Panc1 (cell line): Measurements from ENCODE around the gene CALHM4. TPM values are rescaled to one million over a fixed set of nuclear protein-coding genes. Genes with fewer than 3 reads are reported as not detected.

Source experiments
- ATAC-seq: fragments of 200-7000 bp; cut with Tn5 transposase; 2 replicates; pipeline ENCODE4 v1.9.1; 2020; ENCODE audit warnings: mild to moderate bottlenecking, moderate library complexity
- BruUV-seq: library from RNA; stranded (reverse); fragments of 400-500 nt; replicated peaks from 2 replicates; lab custom pipeline; 2021; lab: Mats Ljungman, UMichigan
- CTCF ChIA-PET: fragments of 300-600 bp; sonication (Branson Sonifier 250); formaldehyde crosslinking; loops from one replicate; lab custom pipeline; 2022; ENCODE audit warnings: antibody characterized with exemption; lab: Charles Lee
- POLR2A ChIA-PET: fragments of 300-600 bp; sonication (Branson Sonifier 250); formaldehyde crosslinking; loops from one replicate; lab custom pipeline; 2022; ENCODE audit warnings: antibody characterized with exemption; lab: Charles Lee
- DNase-seq: peaks from one replicate; pipeline ENCODE4 v3.0.0-alpha.2; 2010; ENCODE audit warnings: low read depth, low spot score
- H3K27ac ChIP-seq: 2 replicates; pipeline ENCODE4 v1.5.1; 2011; ENCODE audit warnings: mild to moderate bottlenecking, low read length, inconsistent platforms
- H3K27me3 ChIP-seq: fragments of 200-500 bp; sonication (Bioruptor generic); 2 replicates; pipeline ENCODE4 v1.6.0; 2014; ENCODE audit warnings: low read length, inconsistent platforms; ENCODE audit not compliant: control insufficient read depth, insufficient read depth
- H3K36me3 ChIP-seq: fragments of 200-500 bp; sonication (Bioruptor generic); 2 replicates; pipeline ENCODE4 v1.5.1; 2014; ENCODE audit warnings: inconsistent platforms, mild to moderate bottlenecking, low read length, moderate library complexity; ENCODE audit not compliant: control insufficient read depth, insufficient read depth
- H3K4me1 ChIP-seq: 2 replicates; pipeline ENCODE4 v1.5.1; 2011; ENCODE audit warnings: inconsistent platforms, mild to moderate bottlenecking, low read length, moderate library complexity; ENCODE audit not compliant: control insufficient read depth, insufficient read depth
- H3K4me3 ChIP-seq, 2 experiments: 2 replicates each; pipeline ENCODE4 v1.5.1; 2011 to 2012; ENCODE audit warnings: low read depth in 2 of 2, low read length in 2 of 2, mild to moderate bottlenecking in 2 of 2, inconsistent platforms in 1 of 2, moderate library complexity in 1 of 2
- H3K9me3 ChIP-seq: fragments of 200-500 bp; sonication (Bioruptor generic); 2 replicates; pipeline ENCODE4 v1.5.1; 2014; ENCODE audit warnings: low read depth, mild to moderate bottlenecking, inconsistent platforms, low read length, moderate library complexity; ENCODE audit not compliant: control insufficient read depth, insufficient read depth
- POLR2AphosphoS5 ChIP-seq: IDR thresholded peaks from 2 replicates; pipeline ENCODE4 v1.6.1; 2012; ENCODE audit warnings: mild to moderate bottlenecking, low read depth, low read length, moderate library complexity
- SIN3A ChIP-seq: IDR thresholded peaks from 2 replicates; pipeline ENCODE4 v1.6.1; 2012; ENCODE audit warnings: low read depth, mild to moderate bottlenecking, low read length, moderate library complexity, borderline replicate concordance; ENCODE audit not compliant: insufficient read depth
- TCF7L2 ChIP-seq: IDR thresholded peaks from 2 replicates; pipeline ENCODE4 v1.6.1; 2011; ENCODE audit warnings: mild to moderate bottlenecking, low read depth, low read length, inconsistent platforms
- in situ Hi-C: cut with HindIII; loops from 2 replicates; pipeline ENCODE4 v1.10.0; 2016; ENCODE audit warnings: low sequenced_read_pairs, low pct_unique_long_range_greater_than_20kb
- intact Hi-C: fragments of 100-400 bp; cut with micrococcal nuclease; formaldehyde crosslinking; loops from one replicate; pipeline ENCODE4 v1.10.0; 2022; ENCODE audit not compliant: unreplicated experiment
- total RNA-seq: library from RNA; stranded (reverse); gene quantifications from one replicate; pipeline ENCODE4 v1.2.1, GENCODE V29; 2021; ENCODE audit not compliant: unreplicated experiment
- TF ChIP-seq, protein P1 (sequence below): fragments of 450-650 bp; IDR thresholded peaks from 2 replicates; pipeline ENCODE4 v1.5.1; 2017; ENCODE audit warnings: mild to moderate bottlenecking
- TF ChIP-seq, protein P2 (sequence below), 2 experiments: IDR thresholded peaks; 2 replicates each; pipeline ENCODE4 v1.6.1; 2011 to 2012; ENCODE audit warnings: low read depth in 2 of 2, control low read depth in 1 of 2, low read length in 1 of 2, mild to moderate bottlenecking in 1 of 2, moderate library complexity in 1 of 2; ENCODE audit not compliant: insufficient read depth in 1 of 2

CALHM4 gene
- total RNA-seq, 1 experiment from 2014 or later = not detected

DNA sequence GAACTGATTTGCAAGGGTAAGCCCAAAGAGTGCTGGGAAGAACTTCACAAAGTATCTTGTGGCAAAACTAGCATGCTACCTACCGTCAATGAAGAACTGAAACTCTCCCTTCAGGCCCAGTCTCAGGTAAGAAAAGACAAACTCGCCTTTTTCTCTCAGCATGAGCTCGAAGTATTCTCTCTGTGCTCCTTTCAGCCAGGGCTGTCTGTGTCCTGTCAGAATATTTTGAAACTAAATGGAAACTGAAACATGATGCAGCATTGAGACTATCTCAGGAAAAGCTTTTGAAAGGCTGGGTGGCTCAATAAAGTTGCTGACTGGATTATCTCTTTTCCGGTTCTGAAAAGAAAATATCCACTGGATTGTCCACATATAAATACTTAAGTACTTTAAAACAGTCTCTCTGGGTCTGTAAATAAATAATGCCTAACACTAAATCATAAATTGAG lies 41.4 kb upstream of the CALHM4 start:
- ChIA-PET CTCF (interaction anchor here (0.8 kb wide), 1 partner anchor 224 kb away, joined by 4 read pairs; no protein-coding TSS in a partner anchor), POLR2A (no interaction called here)
- Histone ChIP-seq H3K27me3 (peaks cover 29% of the 10 kb centered on the region; the same call in 1 of the 2 replicates), H3K4me1 (0 out of 2 replicates have a peak, but pooled peaks cover 4% of the 10 kb centered on the region), H3K4me3 (peak overlapping the region in 1 of 2 experiments; percentile 21; a peak in 2 of 4 replicates), H3K36me3 (no peaks in the 10 kb centered on the region), H3K27ac (no peak overlapping the region), H3K9me3 (no peaks in the 10 kb centered on the region)
- peak; percentile 8; the same call in 1 of the 2 replicates for ATAC-seq
- no peak for DNase-seq
- in situ Hi-C loops (no loop called here), intact Hi-C loops (no loop called here)
- BruUV-seq = no TSS peak
- TF ChIP-seq SIN3A (no peak), POLR2AphosphoS5 (no peak), TCF7L2 (no peak)
- TF ChIP-seq, protein P1, sequence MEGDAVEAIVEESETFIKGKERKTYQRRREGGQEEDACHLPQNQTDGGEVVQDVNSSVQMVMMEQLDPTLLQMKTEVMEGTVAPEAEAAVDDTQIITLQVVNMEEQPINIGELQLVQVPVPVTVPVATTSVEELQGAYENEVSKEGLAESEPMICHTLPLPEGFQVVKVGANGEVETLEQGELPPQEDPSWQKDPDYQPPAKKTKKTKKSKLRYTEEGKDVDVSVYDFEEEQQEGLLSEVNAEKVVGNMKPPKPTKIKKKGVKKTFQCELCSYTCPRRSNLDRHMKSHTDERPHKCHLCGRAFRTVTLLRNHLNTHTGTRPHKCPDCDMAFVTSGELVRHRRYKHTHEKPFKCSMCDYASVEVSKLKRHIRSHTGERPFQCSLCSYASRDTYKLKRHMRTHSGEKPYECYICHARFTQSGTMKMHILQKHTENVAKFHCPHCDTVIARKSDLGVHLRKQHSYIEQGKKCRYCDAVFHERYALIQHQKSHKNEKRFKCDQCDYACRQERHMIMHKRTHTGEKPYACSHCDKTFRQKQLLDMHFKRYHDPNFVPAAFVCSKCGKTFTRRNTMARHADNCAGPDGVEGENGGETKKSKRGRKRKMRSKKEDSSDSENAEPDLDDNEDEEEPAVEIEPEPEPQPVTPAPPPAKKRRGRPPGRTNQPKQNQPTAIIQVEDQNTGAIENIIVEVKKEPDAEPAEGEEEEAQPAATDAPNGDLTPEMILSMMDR = no peak
- TF ChIP-seq, protein P2, sequence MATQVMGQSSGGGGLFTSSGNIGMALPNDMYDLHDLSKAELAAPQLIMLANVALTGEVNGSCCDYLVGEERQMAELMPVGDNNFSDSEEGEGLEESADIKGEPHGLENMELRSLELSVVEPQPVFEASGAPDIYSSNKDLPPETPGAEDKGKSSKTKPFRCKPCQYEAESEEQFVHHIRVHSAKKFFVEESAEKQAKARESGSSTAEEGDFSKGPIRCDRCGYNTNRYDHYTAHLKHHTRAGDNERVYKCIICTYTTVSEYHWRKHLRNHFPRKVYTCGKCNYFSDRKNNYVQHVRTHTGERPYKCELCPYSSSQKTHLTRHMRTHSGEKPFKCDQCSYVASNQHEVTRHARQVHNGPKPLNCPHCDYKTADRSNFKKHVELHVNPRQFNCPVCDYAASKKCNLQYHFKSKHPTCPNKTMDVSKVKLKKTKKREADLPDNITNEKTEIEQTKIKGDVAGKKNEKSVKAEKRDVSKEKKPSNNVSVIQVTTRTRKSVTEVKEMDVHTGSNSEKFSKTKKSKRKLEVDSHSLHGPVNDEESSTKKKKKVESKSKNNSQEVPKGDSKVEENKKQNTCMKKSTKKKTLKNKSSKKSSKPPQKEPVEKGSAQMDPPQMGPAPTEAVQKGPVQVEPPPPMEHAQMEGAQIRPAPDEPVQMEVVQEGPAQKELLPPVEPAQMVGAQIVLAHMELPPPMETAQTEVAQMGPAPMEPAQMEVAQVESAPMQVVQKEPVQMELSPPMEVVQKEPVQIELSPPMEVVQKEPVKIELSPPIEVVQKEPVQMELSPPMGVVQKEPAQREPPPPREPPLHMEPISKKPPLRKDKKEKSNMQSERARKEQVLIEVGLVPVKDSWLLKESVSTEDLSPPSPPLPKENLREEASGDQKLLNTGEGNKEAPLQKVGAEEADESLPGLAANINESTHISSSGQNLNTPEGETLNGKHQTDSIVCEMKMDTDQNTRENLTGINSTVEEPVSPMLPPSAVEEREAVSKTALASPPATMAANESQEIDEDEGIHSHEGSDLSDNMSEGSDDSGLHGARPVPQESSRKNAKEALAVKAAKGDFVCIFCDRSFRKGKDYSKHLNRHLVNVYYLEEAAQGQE (IDR thresholded peaks at IDR 0.05; ENCODE audit: insufficient read depth in 1 of 2, low read depth in 2 of 2, low read length in 1 of 2) = no peak

DNA sequence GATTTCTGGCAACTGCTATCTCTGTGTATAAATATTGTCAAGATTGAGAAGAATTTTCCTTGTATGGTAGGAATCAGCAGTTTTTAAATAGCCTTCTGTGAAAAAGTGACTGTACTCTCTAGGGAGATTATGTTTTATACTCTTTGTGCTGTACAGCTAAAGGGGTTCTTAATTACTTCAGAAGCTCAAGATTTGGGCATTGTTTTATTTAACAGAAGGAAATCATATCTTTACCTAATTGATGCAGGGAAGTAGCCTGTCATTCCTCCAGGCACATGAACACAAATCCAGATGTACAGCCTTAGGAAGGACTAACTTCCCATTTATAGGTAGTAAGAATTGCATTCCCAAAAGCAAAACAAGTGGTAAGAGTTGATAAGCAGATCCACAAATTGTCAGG lies 40.8 kb upstream of the CALHM4 start:
- ChIA-PET POLR2A (no interaction called here), CTCF (no interaction called here)
- no peak overlapping the region for H3K27ac ChIP-seq

More for the DNA sequence above, 40.8 kb upstream of the CALHM4 start:
- ATAC-seq (no peak), DNase-seq (no peak)
- Histone ChIP-seq H3K9me3 (no peaks in the 10 kb centered on the region), H3K36me3 (no peaks in the 10 kb centered on the region), H3K4me3 (no peak overlapping the region), H3K27me3 (peaks cover 29% of the 10 kb centered on the region; the same call in 1 of the 2 replicates), H3K4me1 (0 out of 2 replicates have a peak, but pooled peaks cover 4% of the 10 kb centered on the region)
- in situ Hi-C loops (no loop called here), intact Hi-C loops (no loop called here)
- no TSS peak for BruUV-seq
- TF ChIP-seq SIN3A = no peak
- TF ChIP-seq POLR2AphosphoS5 = no peak
- no peak for TF ChIP-seq TCF7L2
- TF ChIP-seq, protein P2 (IDR thresholded peaks at IDR 0.05; ENCODE audit: insufficient read depth in 1 of 2, low read depth in 2 of 2, low read length in 1 of 2) = no peak
- TF ChIP-seq, protein P1 = no peak
